Measurements from ENCODE around the gene SPPL2C.

SPPL2C gene

DNA sequence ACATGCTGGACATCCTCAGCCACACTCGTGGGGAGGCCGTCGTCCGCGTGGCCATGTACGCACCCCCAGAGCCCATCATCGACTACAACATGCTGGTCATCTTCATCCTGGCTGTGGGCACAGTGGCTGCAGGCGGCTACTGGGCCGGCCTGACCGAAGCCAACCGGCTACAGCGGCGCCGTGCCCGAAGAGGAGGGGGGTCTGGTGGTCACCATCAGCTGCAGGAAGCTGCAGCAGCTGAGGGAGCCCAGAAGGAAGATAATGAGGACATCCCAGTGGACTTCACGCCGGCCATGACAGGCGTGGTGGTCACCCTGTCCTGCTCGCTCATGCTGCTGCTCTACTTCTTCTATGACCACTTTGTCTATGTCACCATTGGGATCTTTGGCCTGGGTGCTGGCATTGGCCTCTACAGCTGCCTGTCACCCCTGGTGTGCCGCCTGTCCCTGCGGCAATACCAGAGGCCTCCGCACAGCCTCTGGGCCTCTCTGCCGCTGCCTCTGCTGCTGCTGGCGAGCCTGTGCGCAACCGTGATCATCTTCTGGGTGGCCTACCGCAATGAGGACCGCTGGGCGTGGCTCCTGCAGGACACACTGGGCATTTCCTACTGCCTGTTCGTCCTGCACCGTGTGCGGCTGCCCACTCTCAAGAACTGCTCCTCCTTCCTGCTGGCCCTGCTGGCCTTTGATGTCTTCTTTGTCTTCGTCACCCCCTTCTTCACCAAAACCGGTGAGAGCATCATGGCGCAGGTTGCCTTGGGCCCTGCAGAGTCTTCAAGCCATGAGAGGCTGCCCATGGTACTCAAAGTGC is 900 bp downstream of the SPPL2C start:
- H3K27ac ChIP-seq: no peak overlapping the region
- TF ChIP-seq ZFX (IDR thresholded peaks at IDR 0.05; ENCODE audit: borderline replicate concordance): no peak
- TF ChIP-seq, protein P1, sequence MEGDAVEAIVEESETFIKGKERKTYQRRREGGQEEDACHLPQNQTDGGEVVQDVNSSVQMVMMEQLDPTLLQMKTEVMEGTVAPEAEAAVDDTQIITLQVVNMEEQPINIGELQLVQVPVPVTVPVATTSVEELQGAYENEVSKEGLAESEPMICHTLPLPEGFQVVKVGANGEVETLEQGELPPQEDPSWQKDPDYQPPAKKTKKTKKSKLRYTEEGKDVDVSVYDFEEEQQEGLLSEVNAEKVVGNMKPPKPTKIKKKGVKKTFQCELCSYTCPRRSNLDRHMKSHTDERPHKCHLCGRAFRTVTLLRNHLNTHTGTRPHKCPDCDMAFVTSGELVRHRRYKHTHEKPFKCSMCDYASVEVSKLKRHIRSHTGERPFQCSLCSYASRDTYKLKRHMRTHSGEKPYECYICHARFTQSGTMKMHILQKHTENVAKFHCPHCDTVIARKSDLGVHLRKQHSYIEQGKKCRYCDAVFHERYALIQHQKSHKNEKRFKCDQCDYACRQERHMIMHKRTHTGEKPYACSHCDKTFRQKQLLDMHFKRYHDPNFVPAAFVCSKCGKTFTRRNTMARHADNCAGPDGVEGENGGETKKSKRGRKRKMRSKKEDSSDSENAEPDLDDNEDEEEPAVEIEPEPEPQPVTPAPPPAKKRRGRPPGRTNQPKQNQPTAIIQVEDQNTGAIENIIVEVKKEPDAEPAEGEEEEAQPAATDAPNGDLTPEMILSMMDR (IDR thresholded peaks at IDR 0.05): no peak

DNA sequence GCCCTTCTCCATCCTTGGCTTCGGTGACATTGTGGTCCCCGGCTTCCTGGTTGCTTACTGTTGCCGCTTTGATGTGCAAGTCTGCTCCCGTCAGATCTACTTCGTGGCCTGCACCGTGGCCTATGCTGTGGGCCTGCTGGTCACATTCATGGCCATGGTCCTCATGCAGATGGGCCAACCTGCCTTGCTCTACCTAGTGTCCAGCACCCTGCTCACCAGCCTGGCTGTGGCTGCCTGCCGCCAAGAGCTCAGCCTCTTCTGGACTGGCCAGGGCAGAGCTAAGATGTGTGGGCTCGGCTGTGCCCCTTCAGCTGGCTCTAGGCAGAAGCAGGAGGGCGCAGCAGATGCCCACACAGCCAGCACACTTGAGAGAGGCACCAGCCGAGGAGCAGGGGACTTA is 1.5 kb downstream of the SPPL2C start:
- no peak overlapping the region for H3K27ac ChIP-seq
- no peak for TF ChIP-seq ZFX (IDR thresholded peaks at IDR 0.05; ENCODE audit: borderline replicate concordance)
- TF ChIP-seq, protein P1 (IDR thresholded peaks at IDR 0.05): no peak

DNA sequence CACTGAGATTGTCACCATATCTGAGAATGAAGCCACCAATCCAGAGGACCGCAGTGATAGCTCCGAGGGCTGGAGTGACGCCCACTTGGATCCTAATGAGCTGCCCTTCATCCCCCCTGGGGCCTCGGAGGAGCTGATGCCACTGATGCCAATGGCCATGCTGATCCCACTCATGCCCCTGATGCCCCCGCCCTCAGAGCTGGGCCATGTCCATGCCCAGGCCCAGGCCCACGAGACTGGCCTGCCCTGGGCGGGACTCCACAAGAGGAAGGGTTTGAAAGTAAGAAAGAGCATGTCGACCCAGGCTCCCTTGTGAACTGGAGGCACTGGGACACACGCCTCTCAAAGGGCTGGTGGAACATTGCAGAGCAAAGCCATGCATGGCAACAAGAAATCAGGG is 2.0 kb downstream of the SPPL2C start:
- TF ChIP-seq, protein P1 (IDR thresholded peaks at IDR 0.05): no peak
- TF ChIP-seq ZFX (IDR thresholded peaks at IDR 0.05; ENCODE audit: borderline replicate concordance): no peak
- H3K27ac ChIP-seq: no peak overlapping the region

DNA sequence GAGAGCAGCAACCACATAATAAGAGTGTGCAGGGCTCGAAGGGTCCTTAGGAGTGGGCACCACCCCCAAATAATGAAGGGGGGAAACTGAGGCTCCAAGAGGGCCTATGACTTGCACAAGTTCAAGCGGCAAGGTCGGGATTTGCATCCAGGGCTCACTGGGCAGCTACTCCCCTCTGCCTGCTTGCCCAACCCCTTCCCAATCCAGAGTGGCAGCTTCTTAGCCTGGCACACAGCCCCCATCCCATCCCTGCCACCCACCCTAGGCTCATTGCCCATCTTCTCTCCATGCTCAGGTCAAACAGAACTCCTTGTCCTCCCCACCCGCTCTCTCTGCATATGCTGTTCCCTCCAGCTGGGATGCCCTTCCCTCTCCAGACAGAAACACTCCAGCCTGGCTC is 2.4 kb downstream of the SPPL2C start:
- H3K27ac ChIP-seq: no peak overlapping the region
- TF ChIP-seq, protein P1 (IDR thresholded peaks at IDR 0.05): no peak
- no peak for TF ChIP-seq ZFX (IDR thresholded peaks at IDR 0.05; ENCODE audit: borderline replicate concordance)

DNA sequence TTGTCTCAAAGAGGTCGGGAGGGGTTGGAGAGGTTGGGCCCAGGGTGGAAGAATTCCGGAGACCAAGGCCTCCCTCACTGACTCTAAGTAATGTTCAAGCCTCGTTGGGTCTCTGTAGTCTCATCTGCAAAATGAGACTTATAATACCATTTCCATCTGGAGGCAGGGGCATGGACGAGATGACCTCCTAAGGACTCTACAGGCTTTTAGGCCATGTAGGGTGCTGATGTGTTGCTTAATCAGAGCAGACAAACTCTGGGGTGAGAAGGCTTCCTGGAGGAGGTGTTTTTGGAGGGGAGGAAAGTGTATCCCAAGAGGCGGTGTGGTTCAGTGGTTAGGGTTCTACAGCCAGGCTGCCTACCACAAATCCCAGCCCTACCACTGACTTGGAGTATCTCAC is 3.1 kb downstream of the SPPL2C start:
- no peak for TF ChIP-seq ZFX (IDR thresholded peaks at IDR 0.05; ENCODE audit: borderline replicate concordance)
- TF ChIP-seq, protein P1 (IDR thresholded peaks at IDR 0.05): no peak
- no peak overlapping the region for H3K27ac ChIP-seq

DNA sequence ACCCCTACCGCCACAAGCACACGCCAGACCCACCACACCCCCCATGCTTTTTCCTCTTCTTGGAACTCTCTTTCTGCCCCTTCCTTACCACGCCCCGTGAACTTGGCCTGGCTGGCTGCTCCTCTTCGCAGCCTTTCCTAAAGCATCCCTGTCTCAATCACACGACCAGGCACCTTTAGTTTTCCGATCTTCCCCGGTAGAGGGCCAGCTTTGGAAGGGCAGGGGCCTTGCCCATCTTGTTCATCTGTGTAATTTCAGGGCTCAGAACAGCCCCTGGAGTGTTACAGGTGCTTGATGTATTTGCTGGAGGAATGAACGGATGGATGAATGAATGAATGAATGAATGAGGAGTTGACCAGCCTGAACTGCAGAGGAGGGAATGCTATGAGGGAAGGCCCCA is 3.7 kb downstream of the SPPL2C start:
- H3K27ac ChIP-seq: no peak overlapping the region
- TF ChIP-seq, protein P1 (IDR thresholded peaks at IDR 0.05): no peak
- no peak for TF ChIP-seq ZFX (IDR thresholded peaks at IDR 0.05; ENCODE audit: borderline replicate concordance)

DNA sequence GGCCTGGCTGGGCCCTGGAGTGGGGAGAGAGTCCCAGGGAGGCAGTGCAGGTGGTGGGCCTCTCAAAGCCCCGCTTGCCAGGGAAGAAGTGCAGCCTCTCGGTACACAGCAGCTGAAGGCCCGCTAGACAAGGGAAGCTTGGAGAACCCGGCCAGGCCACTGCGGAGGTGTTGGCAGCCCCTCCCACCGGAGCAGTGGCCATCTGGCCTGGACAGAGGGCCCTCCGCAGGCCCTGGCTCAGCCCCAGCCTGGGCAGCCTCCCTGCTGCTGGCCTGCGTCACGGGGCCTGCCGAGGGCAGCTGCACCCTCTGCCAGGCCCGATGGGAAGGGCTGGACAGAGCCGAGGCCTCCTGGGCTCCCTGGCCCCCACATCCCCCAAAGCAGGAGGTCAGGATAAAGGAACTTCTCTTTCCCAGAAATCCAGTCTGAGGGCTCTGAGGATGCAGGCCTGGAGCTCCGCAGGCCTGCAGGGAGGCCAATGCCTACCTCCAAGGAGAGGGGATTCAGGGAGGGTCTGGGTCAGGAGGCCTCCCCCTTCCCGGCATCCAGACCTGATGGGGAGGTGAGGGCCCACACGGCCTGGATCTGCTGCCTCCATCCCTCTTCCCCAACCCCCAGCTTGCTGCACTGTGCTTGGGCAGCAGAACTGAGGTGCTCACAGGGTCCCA is 4.3 kb downstream of the SPPL2C start:
- TF ChIP-seq, protein P1 (IDR thresholded peaks at IDR 0.05): no peak
- TF ChIP-seq ZFX (IDR thresholded peaks at IDR 0.05; ENCODE audit: borderline replicate concordance): no peak
- no peak overlapping the region for H3K27ac ChIP-seq

Data from 22Rv1 (cell line).